Smooth muscle cell (in vitro differentiated cells): Measurements from ENCODE around the gene PRPSAP1. TPM values are rescaled to one million over a fixed set of nuclear protein-coding genes. Genes with fewer than 3 reads are reported as not detected.

Experiments used
- DNase-seq: peaks from one replicate; lab custom pipeline; 2025; ENCODE audit not compliant: unreplicated experiment; lab: John Stamatoyannopoulos, UW
- H2AFZ ChIP-seq: fragments of 200-600 bp; sonication (generic); 2 replicates; pipeline ENCODE4 v1.6.0; 2016; ENCODE audit warnings: antibody characterized with exemption, low read depth, mild to moderate bottlenecking
- H3F3A ChIP-seq: fragments of 200-600 bp; sonication (generic); 2 replicates; pipeline ENCODE4 v1.6.0; 2017; ENCODE audit warnings: antibody characterized with exemption, low read depth
- H3K27ac ChIP-seq: fragments of 200-600 bp; sonication (generic); 2 replicates; pipeline ENCODE4 v1.5.1; 2016; ENCODE audit warnings: low read depth, mild to moderate bottlenecking
- H3K27me3 ChIP-seq: fragments of 200-600 bp; sonication (generic); 2 replicates; pipeline ENCODE4 v1.6.1; 2016; ENCODE audit warnings: low read depth, mild to moderate bottlenecking
- H3K36me3 ChIP-seq: fragments of 200-600 bp; sonication (generic); 2 replicates; pipeline ENCODE4 v1.5.1; 2016; ENCODE audit warnings: low read depth
- H3K4me1 ChIP-seq: fragments of 200-600 bp; sonication (generic); 2 replicates; pipeline ENCODE4 v1.5.1; 2016; ENCODE audit warnings: low read depth
- H3K4me2 ChIP-seq: fragments of 200-600 bp; sonication (generic); 2 replicates; pipeline ENCODE4 v1.6.0; 2016; ENCODE audit warnings: mild to moderate bottlenecking
- H3K4me3 ChIP-seq: fragments of 200-600 bp; sonication (generic); 2 replicates; pipeline ENCODE4 v1.5.1; 2016; ENCODE audit warnings: mild to moderate bottlenecking
- H3K79me2 ChIP-seq: fragments of 200-600 bp; sonication (generic); 2 replicates; pipeline ENCODE4 v1.6.0; 2016; ENCODE audit warnings: low read depth, mild to moderate bottlenecking
- H3K9ac ChIP-seq: fragments of 200-600 bp; sonication (generic); 2 replicates; pipeline ENCODE4 v1.6.0; 2016; ENCODE audit warnings: low read depth
- H3K9me3 ChIP-seq: fragments of 200-600 bp; sonication (generic); replicated peaks from 2 replicates; pipeline ENCODE4 v1.5.1; 2016; ENCODE audit warnings: low read depth
- H4K20me1 ChIP-seq: fragments of 200-600 bp; sonication (generic); 2 replicates; pipeline ENCODE4 v1.6.0; 2016; ENCODE audit warnings: low read depth
- WGBS: methylation state at CpG from one replicate; pipeline ENCODE4 v1.1.7; 2016; ENCODE audit warnings: low lambda C conversion rate; 5-methylcytosine and 5-hydroxymethylcytosine counted together
- polyA plus RNA-seq: library from polyadenylated mRNA; unstranded; fragments of >200 nt; fragmentation: Nextera tagmentation; extraction: Ambion mirVana; gene quantifications from 2 replicates; pipeline ENCODE4 v1.2.1, GENCODE V29; 2016
- total RNA-seq: library from RNA; depleted of rRNA; stranded (reverse); fragments of >200 nt; gene quantifications from 2 replicates; pipeline ENCODE4 v1.2.3, GENCODE V29; 2014
- TF ChIP-seq, protein P1 (sequence below): fragments of 200-600 bp; sonication (generic); IDR thresholded peaks from 2 replicates; pipeline ENCODE4 v1.5.1; 2017; ENCODE audit warnings: borderline replicate concordance, mild to moderate bottlenecking, antibody characterized with exemption; ENCODE audit not compliant: insufficient read depth, poor library complexity, severe bottlenecking

Gene PRPSAP1
- total and polyA plus RNA-seq, 2 experiments from 2014 or later: 27.1 to 35.7 TPM

DNA sequence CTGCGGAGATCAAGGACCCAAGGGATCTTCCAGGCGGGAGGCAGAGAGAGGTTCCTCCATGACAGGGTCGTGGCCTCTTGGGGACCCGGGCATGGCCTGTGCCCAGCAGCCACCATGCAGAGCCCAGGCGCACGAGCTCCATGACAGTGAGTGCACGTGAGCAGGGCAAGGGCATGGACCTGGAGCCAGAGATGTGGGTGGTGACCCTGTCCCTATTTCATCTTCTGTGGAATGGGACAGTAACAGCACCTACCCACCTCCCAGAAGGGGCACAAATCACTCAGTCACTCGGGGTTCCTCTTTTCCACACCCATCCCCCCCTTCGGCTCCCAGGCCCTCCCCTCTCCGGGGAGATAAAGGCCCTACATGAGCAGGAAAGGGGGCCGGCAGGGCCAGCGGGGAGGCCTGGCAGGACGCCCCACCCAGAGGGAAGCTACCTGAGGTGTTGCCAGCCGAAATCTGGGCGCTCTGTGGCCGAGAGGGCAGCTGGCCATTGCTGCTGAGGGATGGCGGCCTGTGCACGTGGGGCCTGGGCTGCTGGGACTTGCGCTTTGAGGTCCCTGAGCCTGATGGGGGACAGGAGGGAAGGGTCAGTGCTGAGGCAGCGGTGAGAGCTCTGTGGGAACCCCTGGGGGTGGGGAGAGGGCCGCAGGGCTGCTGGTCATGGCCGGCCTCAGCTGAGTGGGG, 78.2 kb downstream of the PRPSAP1 start:
- no peaks in the 10 kb centered on the region for H3K4me1 ChIP-seq
- WGBS: 97% methylated on average over 22 of the region's 22 CpGs
- H3K9ac ChIP-seq: no peak overlapping the region
- H3K9me3 ChIP-seq: no peaks in the 10 kb centered on the region
- H4K20me1 ChIP-seq: no peaks in the 10 kb centered on the region
- H3K4me2 ChIP-seq: no peak overlapping the region
- H3K79me2 ChIP-seq: no peaks in the 10 kb centered on the region
- no peaks in the 10 kb centered on the region for H3K27me3 ChIP-seq
- no peaks in the 10 kb centered on the region for H3K36me3 ChIP-seq
- H3K27ac ChIP-seq: no peak overlapping the region
- TF ChIP-seq, protein P1, sequence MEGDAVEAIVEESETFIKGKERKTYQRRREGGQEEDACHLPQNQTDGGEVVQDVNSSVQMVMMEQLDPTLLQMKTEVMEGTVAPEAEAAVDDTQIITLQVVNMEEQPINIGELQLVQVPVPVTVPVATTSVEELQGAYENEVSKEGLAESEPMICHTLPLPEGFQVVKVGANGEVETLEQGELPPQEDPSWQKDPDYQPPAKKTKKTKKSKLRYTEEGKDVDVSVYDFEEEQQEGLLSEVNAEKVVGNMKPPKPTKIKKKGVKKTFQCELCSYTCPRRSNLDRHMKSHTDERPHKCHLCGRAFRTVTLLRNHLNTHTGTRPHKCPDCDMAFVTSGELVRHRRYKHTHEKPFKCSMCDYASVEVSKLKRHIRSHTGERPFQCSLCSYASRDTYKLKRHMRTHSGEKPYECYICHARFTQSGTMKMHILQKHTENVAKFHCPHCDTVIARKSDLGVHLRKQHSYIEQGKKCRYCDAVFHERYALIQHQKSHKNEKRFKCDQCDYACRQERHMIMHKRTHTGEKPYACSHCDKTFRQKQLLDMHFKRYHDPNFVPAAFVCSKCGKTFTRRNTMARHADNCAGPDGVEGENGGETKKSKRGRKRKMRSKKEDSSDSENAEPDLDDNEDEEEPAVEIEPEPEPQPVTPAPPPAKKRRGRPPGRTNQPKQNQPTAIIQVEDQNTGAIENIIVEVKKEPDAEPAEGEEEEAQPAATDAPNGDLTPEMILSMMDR: no peak
- no peak overlapping the region for H3K4me3 ChIP-seq
- no peak for DNase-seq
- no peaks in the 10 kb centered on the region for H3F3A ChIP-seq
- no peak overlapping the region for H2AFZ ChIP-seq

GRCh38 chr17:76274112-76274956, 79.4 kb downstream of the PRPSAP1 start:
- no peaks in the 10 kb centered on the region for H3K4me1 ChIP-seq
- H3F3A ChIP-seq: no peaks in the 10 kb centered on the region
- no peak overlapping the region for H2AFZ ChIP-seq
- WGBS: 91% methylated on average over 21 of the region's 21 CpGs
- TF ChIP-seq, protein P1: no peak
- H3K9ac ChIP-seq: no peak overlapping the region
- H3K4me2 ChIP-seq: no peak overlapping the region
- no peaks in the 10 kb centered on the region for H3K9me3 ChIP-seq
- H3K27me3 ChIP-seq: no peaks in the 10 kb centered on the region
- H3K4me3 ChIP-seq: no peak overlapping the region
- no peak overlapping the region for H3K27ac ChIP-seq
- DNase-seq: no peak
- no peaks in the 10 kb centered on the region for H3K79me2 ChIP-seq
- H4K20me1 ChIP-seq: peaks cover 7% of the 10 kb centered on the region
- no peaks in the 10 kb centered on the region for H3K36me3 ChIP-seq

DNA sequence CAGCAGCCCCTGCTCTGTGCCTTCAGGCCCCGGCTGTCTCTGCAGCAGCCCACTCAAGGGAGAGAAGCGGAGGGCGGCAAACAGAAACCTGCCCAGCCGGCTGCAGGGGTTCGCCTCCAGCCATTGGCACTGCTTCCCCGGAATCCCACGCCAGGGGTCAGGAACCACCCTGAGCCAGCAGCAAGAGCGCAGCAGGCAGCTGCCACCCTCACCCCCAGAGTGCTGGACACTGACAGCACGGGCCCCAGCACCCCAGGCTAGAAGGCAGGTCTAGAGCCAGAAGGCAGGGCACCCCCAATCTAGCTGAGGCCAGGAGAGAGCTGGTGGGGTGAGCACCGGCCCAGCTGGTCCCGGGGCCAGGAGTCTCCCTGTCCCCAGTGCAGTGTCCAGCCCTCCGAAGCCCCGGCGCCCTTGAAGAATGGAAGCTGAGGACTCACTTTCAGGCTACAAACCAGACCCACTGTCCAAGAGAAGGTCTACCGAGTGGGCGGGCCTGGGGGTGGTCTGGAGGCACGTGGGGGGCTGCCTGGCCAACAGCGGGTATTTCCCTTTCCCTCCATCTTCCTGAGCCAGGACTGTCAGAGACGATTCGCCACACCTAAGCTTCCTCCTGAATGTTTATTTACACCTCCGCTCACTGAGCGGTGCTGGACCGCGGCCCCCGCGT, 80.1 kb downstream of the PRPSAP1 start:
- DNase-seq: no peak
- Histone ChIP-seq H3K9me3 (no peaks in the 10 kb centered on the region), H3K9ac (no peak overlapping the region), H3K4me3 (no peak overlapping the region), H3K4me2 (no peak overlapping the region), H3K27me3 (no peaks in the 10 kb centered on the region), H3K27ac (no peak overlapping the region), H3F3A (peaks cover 4% of the 10 kb centered on the region), H4K20me1 (peaks cover 12% of the 10 kb centered on the region), H2AFZ (no peak overlapping the region), H3K4me1 (no peaks in the 10 kb centered on the region), H3K79me2 (no peaks in the 10 kb centered on the region), H3K36me3 (no peaks in the 10 kb centered on the region)
- WGBS: 93% methylated on average over 23 of the region's 26 CpGs
- TF ChIP-seq, protein P1: no peak
